Hepatocyte (in vitro differentiated cells): Measurements from ENCODE around the gene HOXB1.

Source experiments
- EZH2phosphoT487 ChIP-seq: fragments of 200-600 bp; sonication (generic); IDR thresholded peaks from one replicate; pipeline ENCODE4 v1.6.1; 2018; ENCODE audit warnings: antibody characterized with exemption, mild to moderate bottlenecking, low read depth, moderate library complexity; ENCODE audit not compliant: unreplicated experiment, severe bottlenecking
- TF ChIP-seq, protein P1 (sequence below): fragments of 200-600 bp; sonication (generic); IDR thresholded peaks from 2 replicates; pipeline ENCODE4 v1.5.1; 2016; ENCODE audit warnings: antibody characterized with exemption, mild to moderate bottlenecking; ENCODE audit not compliant: poor library complexity

GRCh38 chr17:48547808-48548522 is 17.2 kb upstream of the HOXB1 start:
- no peak for TF ChIP-seq EZH2phosphoT487
- TF ChIP-seq, protein P1, sequence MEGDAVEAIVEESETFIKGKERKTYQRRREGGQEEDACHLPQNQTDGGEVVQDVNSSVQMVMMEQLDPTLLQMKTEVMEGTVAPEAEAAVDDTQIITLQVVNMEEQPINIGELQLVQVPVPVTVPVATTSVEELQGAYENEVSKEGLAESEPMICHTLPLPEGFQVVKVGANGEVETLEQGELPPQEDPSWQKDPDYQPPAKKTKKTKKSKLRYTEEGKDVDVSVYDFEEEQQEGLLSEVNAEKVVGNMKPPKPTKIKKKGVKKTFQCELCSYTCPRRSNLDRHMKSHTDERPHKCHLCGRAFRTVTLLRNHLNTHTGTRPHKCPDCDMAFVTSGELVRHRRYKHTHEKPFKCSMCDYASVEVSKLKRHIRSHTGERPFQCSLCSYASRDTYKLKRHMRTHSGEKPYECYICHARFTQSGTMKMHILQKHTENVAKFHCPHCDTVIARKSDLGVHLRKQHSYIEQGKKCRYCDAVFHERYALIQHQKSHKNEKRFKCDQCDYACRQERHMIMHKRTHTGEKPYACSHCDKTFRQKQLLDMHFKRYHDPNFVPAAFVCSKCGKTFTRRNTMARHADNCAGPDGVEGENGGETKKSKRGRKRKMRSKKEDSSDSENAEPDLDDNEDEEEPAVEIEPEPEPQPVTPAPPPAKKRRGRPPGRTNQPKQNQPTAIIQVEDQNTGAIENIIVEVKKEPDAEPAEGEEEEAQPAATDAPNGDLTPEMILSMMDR, result no peak
